BLaER1 treated with 17β-estradiol and CSF1 and Interleukin-3, amounts not matched to agents 10 nM and 100 nM (cell line): ENCODE results near the gene CELSR1.

Source experiments
- H3K27ac ChIP-seq, 11 experiments: shearing (Covaris generic); formaldehyde crosslinking; 2 replicates each; pipeline ENCODE4 v1.8.1; 2022
- H3K27me3 ChIP-seq, 11 experiments: shearing (Covaris generic); formaldehyde crosslinking; 2 replicates each; pipeline ENCODE4 v1.8.1; 2022
- H3K36me3 ChIP-seq, 11 experiments: shearing (Covaris generic); formaldehyde crosslinking; 2 replicates each; pipeline ENCODE4 v1.8.1; 2022
- H3K4me1 ChIP-seq, 10 experiments: shearing (Covaris generic); formaldehyde crosslinking; 2 replicates each; pipeline ENCODE4 v1.8.1; 2022
- H3K4me2 ChIP-seq, 11 experiments: shearing (Covaris generic); formaldehyde crosslinking; 2 replicates each; pipeline ENCODE4 v1.8.1; 2022
- H3K4me3 ChIP-seq, 10 experiments: shearing (Covaris generic); formaldehyde crosslinking; 2 replicates each; pipeline ENCODE4 v1.8.1; 2022
- H3K9ac ChIP-seq, 11 experiments: shearing (Covaris generic); formaldehyde crosslinking; 2 replicates each; pipeline ENCODE4 v1.8.1; 2022
- H3K9me3 ChIP-seq, 11 experiments: shearing (Covaris generic); formaldehyde crosslinking; replicated peaks in 1 of 11; 2 replicates each; pipeline ENCODE4 v1.8.1; 2022
- H4K20me1 ChIP-seq, 11 experiments: shearing (Covaris generic); formaldehyde crosslinking; 2 replicates each; pipeline ENCODE4 v1.8.1; 2022
- Cebpa-rat ChIP-seq, 11 experiments: shearing (Covaris generic); IDR thresholded peaks; 2 replicates each; pipeline ENCODE4 v1.8.1; 2022

Gene CELSR1

GRCh38 chr22:46374663-46375474 lies 162.6 kb downstream of the CELSR1 start:
- peaks cover 8 to 61% (median 27%) of the 10 kb centered on the region in 11 experiments for H3K27me3 ChIP-seq
- H3K4me3 ChIP-seq: peak overlapping the region in 1 of 10 experiments; percentile 24; a peak in 1 of 20 replicates
- H3K9ac ChIP-seq: 0 out of 22 replicates have a peak overlapping the region, but pooled peaks of 1 of the 11 experiments have one; percentile 14
- H4K20me1 ChIP-seq: peaks cover 0 to 66% (median 23%) of the 10 kb centered on the region in 11 experiments; a peak in 18 of 22 replicates
- TF ChIP-seq Cebpa-rat (IDR thresholded peaks at IDR 0.05): no peak
- H3K27ac ChIP-seq: 0 out of 22 replicates have a peak overlapping the region, but pooled peaks of 2 of the 11 experiments have one; percentile 4 to 19
- H3K9me3 ChIP-seq: peaks cover 16 to 26% (median 22%) of the 10 kb centered on the region in 11 experiments
- peaks cover 0 to 21% (median 7%) of the 10 kb centered on the region in 11 experiments; a peak in 8 of 22 replicates for H3K36me3 ChIP-seq
- H3K4me2 ChIP-seq: peak overlapping the region; percentile 64 to 98 (median 89)
- H3K4me1 ChIP-seq: peaks cover 27 to 49% (median 38%) of the 10 kb centered on the region in 10 experiments

DNA sequence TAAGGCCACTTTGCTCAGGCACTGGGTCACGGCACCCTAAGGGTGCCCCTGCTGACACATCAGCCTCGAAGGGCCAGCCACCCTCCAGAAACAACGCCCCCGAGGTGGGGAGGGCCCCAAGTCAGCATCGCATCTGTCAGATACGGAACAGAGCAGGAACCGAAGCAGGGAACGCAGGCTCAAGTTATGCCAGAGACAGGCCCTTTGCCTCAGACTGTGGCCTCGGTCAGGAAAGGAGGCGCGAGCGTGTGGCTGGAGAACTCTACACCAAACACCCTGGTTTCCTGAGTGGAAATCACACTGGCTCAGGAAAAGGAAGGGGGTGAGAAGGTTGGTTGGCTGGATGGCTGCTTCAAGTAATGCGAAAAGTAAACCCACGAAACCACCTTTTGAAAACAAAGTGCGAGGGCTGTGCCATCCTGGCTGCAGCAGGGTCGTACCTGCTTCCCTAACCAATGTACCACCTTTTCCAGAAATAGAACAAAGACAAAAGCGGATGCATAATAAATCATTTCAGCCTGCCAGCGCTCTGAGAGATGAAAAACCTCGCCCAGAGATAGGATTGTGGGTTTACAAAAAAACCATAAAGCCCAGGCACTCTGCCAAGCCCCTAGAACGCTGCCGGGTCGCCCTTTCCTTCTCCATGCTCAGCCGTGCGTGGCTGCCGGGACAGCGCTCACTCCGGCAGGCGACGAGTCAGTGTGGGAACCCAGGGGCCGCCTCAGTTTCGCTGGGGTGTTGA lies 163.3 kb downstream of the CELSR1 start:
- Histone ChIP-seq H3K27me3 (peaks cover 6 to 61% (median 23%) of the 10 kb centered on the region in 11 experiments; a peak in 18 of 22 replicates), H3K36me3 (peaks cover 0 to 21% (median 7%) of the 10 kb centered on the region in 11 experiments; a peak in 8 of 22 replicates), H3K4me1 (peaks cover 27 to 45% (median 31%) of the 10 kb centered on the region in 10 experiments), H3K4me2 (peak overlapping the region; percentile 64 to 98 (median 89)), H4K20me1 (peaks cover 0 to 67% (median 22%) of the 10 kb centered on the region in 11 experiments; a peak in 18 of 22 replicates), H3K9ac (peak overlapping the region in 6 of 11 experiments; percentile 21 to 60 (median 44); a peak in 9 of 22 replicates), H3K9me3 (peaks cover 16 to 26% (median 22%) of the 10 kb centered on the region in 11 experiments), H3K4me3 (peak overlapping the region in 3 of 10 experiments; percentile 24 to 37 (median 36); a peak in 4 of 20 replicates), H3K27ac (peak overlapping the region in 6 of 11 experiments; percentile 8 to 52 (median 24); a peak in 8 of 22 replicates)
- no peak for TF ChIP-seq Cebpa-rat (IDR thresholded peaks at IDR 0.05)

DNA sequence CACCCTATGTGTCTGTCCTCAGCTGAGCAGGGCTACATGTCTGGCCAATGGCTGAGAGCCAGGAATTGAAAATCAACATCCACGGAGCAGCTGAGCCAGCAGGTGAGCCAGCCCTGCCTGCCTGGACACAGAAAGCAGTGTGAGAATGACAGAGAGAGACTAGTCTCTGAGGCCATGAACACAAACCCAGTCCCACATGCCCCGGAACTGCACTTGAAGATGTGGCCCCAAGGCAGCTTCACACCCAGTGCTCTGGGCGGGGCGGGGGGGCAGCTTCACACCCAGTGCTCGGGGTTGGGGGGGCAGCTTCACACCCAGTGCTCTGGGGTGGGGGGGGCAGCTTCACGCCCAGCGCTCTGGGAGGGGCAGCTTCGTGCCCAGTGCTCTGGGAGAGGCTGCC lies 164.3 kb downstream of the CELSR1 start:
- Histone ChIP-seq H3K27me3 (peaks cover 0 to 62% (median 22%) of the 10 kb centered on the region in 11 experiments; a peak in 16 of 22 replicates), H3K36me3 (peaks cover 0 to 21% (median 7%) of the 10 kb centered on the region in 11 experiments; a peak in 8 of 22 replicates), H4K20me1 (peaks cover 0 to 70% (median 19%) of the 10 kb centered on the region in 11 experiments; a peak in 18 of 22 replicates), H3K4me1 (peaks cover 27 to 38% (median 31%) of the 10 kb centered on the region in 10 experiments), H3K9me3 (peaks cover 16 to 26% (median 22%) of the 10 kb centered on the region in 11 experiments), H3K27ac (no peak overlapping the region), H3K4me3 (peak overlapping the region in 1 of 10 experiments; percentile 12; a peak in 1 of 20 replicates), H3K4me2 (peak overlapping the region; percentile 42 to 98 (median 88); a peak in 21 of 22 replicates), H3K9ac (no peak overlapping the region)
- no peak for TF ChIP-seq Cebpa-rat (IDR thresholded peaks at IDR 0.05)

DNA sequence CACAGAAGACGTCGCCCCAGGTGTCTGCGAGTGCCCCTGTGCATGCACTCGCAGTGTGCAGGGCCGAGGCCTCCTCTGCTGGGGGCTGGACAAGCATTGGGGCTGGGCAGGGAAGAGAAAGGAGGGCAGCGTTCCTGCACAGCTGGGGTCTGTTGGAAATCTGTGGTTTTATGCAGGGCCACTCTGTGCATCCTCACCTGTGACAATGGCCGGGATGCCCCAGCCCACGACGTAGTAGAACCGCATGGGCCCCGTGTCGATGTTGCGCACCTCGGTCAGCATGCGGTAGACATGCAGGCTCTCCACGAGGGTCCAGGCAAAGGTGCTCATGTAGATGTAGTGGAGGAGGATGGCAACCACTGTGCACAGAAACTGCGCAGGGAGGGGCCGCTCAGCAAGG lies 164.7 kb downstream of the CELSR1 start:
- Histone ChIP-seq H3K27me3 (peaks cover 0 to 67% (median 27%) of the 10 kb centered on the region in 11 experiments; a peak in 17 of 22 replicates), H3K4me2 (peak overlapping the region; percentile 42 to 98 (median 88); a peak in 21 of 22 replicates), H3K9ac (no peak overlapping the region), H3K36me3 (peaks cover 0 to 21% (median 7%) of the 10 kb centered on the region in 11 experiments; a peak in 8 of 22 replicates), H3K27ac (no peak overlapping the region), H3K4me3 (peak overlapping the region in 1 of 10 experiments; percentile 12; a peak in 1 of 20 replicates), H4K20me1 (peaks cover 0 to 70% (median 24%) of the 10 kb centered on the region in 11 experiments; a peak in 18 of 22 replicates), H3K4me1 (peaks cover 23 to 35% (median 32%) of the 10 kb centered on the region in 10 experiments), H3K9me3 (peaks cover 16 to 26% (median 22%) of the 10 kb centered on the region in 11 experiments)
- no peak for TF ChIP-seq Cebpa-rat (IDR thresholded peaks at IDR 0.05)

DNA sequence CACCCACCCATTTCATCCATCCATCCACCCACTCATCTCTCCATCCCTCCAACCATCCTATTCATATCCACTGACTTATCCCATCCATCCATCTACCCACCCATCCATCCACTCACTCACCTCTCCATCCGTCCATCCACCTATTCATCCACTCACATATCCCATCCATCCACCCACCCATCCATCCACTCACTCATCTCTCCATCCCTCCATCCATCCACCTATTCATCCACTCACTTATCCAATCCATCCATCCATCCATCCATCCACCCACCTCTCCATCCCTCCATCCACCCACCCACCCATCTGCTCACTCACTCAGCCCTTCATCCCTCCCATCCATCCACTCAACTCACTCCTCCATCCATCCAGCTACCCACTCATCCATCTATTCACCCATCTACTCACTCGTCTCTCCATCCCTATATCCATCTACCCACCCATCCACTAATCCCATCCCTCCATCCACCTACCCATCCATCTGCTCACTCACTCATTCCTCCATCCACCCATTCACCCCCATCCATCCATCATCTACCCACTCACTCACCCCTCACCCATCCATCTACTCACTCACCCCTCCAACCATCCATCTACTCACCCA lies 165.7 kb downstream of the CELSR1 start:
- no peak overlapping the region for H3K9ac ChIP-seq
- peaks cover 8 to 68% (median 37%) of the 10 kb centered on the region in 11 experiments; a peak in 20 of 22 replicates for H3K27me3 ChIP-seq
- peaks cover 13 to 19% (median 18%) of the 10 kb centered on the region in 11 experiments for H3K9me3 ChIP-seq
- H3K4me3 ChIP-seq: no peak overlapping the region
- TF ChIP-seq Cebpa-rat (IDR thresholded peaks at IDR 0.05): no peak
- H3K27ac ChIP-seq: no peak overlapping the region
- peaks cover 22 to 44% (median 38%) of the 10 kb centered on the region in 10 experiments for H3K4me1 ChIP-seq
- peaks cover 0 to 70% (median 28%) of the 10 kb centered on the region in 11 experiments; a peak in 18 of 22 replicates for H4K20me1 ChIP-seq
- H3K4me2 ChIP-seq: 0 out of 22 replicates have a peak overlapping the region, but pooled peaks of 1 of the 11 experiments have one; percentile 95
- peaks cover 0 to 13% (median 7%) of the 10 kb centered on the region in 11 experiments; a peak in 8 of 22 replicates for H3K36me3 ChIP-seq

- H3K9ac ChIP-seq: no peak overlapping the region
- no peak for TF ChIP-seq Cebpa-rat (IDR thresholded peaks at IDR 0.05)
- peaks cover 0 to 4% (median 0%) of the 10 kb centered on the region in 11 experiments; a peak in 4 of 22 replicates for H3K36me3 ChIP-seq
- H3K27me3 ChIP-seq: peaks cover 15 to 72% (median 43%) of the 10 kb centered on the region in 11 experiments; a peak in 21 of 22 replicates
- H3K4me1 ChIP-seq: peaks cover 22 to 49% (median 43%) of the 10 kb centered on the region in 10 experiments
- no peak overlapping the region for H3K27ac ChIP-seq
- peaks cover 0 to 76% (median 33%) of the 10 kb centered on the region in 11 experiments; a peak in 18 of 22 replicates for H4K20me1 ChIP-seq
- H3K4me2 ChIP-seq: no peak overlapping the region
- H3K9me3 ChIP-seq: peaks cover 3 to 9% (median 8%) of the 10 kb centered on the region in 11 experiments
- H3K4me3 ChIP-seq: no peak overlapping the region
These were observed 166.7 kb downstream of the CELSR1 start for GRCh38 chr22:46370584-46371291.
